Measurements from ENCODE around the gene VSTM4.

GRCh38 chr10:49162063-49162462 lies 46.7 kb upstream of the VSTM4 start:
- TF ChIP-seq CTCF (IDR thresholded peaks at IDR 0.05) (no peak), EP300 (IDR thresholded peaks at IDR 0.05) (no peak)

Measured in ovary (tissue), 3 donors.